Keratinocyte (primary cell): ENCODE measurements around the gene SCFD1.

Experiments used
- EZH2 ChIP-seq: IDR thresholded peaks from one replicate; pipeline ENCODE4 v1.6.1; 2012; ENCODE audit warnings: inconsistent platforms, mild to moderate bottlenecking, low read length, moderate library complexity
- TF ChIP-seq, protein P1 (sequence below), 3 experiments: IDR thresholded peaks in 1 of 3; conservative IDR thresholded peaks in 1 of 3; optimal IDR thresholded peaks in 1 of 3; 2 replicates in 2 of 3; 3 replicates in 1 of 3; pipeline versions ENCODE3 to v1.5.1; 2011; ENCODE audit warnings: low read length in 3 of 3, mild to moderate bottlenecking in 3 of 3, moderate library complexity in 2 of 3, control low read depth in 1 of 3, inconsistent platforms in 1 of 3; ENCODE audit not compliant: insufficient read depth in 2 of 3; ENCODE audit errors: extremely low read depth in 1 of 3

DNA sequence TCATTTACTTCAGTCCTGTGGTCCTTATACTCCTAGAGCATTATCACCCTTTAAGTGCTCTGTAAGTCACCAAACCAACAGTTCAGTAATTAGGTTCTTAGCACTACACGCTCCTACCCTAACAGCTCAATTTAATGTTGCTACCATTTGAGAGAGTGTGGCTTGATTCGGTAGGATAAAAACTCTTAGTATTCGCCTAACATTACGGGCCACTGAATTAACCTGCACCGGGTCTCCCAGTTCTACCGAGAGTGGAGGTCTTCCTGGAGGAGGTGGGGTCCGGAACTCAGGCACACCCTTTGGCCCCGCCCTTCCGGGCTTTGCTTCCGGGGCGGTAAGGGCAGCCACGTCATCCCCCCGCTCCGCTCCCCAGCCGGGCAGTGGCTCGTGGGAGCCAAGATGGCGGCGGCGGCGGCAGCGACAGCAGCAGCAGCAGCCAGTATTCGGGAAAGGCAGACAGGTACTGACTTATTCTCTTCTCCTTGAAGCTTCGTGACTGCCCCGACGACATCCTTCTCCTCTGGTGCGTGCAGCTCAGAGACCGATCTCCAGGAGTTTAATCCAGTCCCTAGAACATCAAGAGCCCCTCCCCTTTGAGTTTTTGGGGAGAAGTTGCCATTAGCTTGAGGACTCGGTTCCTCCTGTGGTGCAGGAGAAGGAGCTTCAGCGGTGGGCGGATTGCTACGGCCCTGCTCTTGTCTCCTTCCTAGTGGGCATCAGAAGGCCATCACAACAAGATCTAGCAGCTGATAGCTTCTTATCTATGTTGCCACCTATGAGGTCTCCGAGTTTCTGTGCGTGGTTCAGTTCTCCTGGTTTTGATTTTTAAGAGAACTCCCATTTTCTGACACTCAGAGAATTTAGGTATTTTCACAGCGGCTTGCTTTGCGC lies at the start of gene SCFD1:
- TF ChIP-seq, protein P1, sequence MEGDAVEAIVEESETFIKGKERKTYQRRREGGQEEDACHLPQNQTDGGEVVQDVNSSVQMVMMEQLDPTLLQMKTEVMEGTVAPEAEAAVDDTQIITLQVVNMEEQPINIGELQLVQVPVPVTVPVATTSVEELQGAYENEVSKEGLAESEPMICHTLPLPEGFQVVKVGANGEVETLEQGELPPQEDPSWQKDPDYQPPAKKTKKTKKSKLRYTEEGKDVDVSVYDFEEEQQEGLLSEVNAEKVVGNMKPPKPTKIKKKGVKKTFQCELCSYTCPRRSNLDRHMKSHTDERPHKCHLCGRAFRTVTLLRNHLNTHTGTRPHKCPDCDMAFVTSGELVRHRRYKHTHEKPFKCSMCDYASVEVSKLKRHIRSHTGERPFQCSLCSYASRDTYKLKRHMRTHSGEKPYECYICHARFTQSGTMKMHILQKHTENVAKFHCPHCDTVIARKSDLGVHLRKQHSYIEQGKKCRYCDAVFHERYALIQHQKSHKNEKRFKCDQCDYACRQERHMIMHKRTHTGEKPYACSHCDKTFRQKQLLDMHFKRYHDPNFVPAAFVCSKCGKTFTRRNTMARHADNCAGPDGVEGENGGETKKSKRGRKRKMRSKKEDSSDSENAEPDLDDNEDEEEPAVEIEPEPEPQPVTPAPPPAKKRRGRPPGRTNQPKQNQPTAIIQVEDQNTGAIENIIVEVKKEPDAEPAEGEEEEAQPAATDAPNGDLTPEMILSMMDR (optimal IDR thresholded peaks at IDR 0.05 in 1 of 3, IDR thresholded peaks at IDR 0.05 in 1 of 3, conservative IDR thresholded peaks at IDR 0.05 in 1 of 3; ENCODE audit: extremely low read depth in 1 of 3, insufficient read depth in 2 of 3, low read length in 3 of 3) = no peak
- TF ChIP-seq EZH2 = no peak
